ENCODE measurements around the gene NLN.
"Not testable (repeated sequence)": the region's sequence is repeated elsewhere in the genome, so short reads cannot be mapped to it uniquely, and the experiment has no call there.

The NLN gene

GRCh38 chr5:65734196-65734775, 12.3 kb downstream of the NLN start:
- DNase-seq = not testable (repeated sequence)

GRCh38 chr5:65734921-65735320, 12.9 kb downstream of the NLN start:
- no peak for DNase-seq

- DNase-seq = no peak
These were observed 14.0 kb downstream of the NLN start for GRCh38 chr5:65736011-65736410.

GRCh38 chr5:65737842-65738241, 15.8 kb downstream of the NLN start:
- DNase-seq = no peak

- DNase-seq = no peak
These were observed 16.3 kb downstream of the NLN start for GRCh38 chr5:65738305-65738704.

GRCh38 chr5:65739162-65739561, 17.2 kb downstream of the NLN start:
- DNase-seq = no peak

GRCh38 chr5:65742565-65743231, 20.7 kb downstream of the NLN start:
- no peak for DNase-seq

- no peak for DNase-seq
These were observed 27.3 kb downstream of the NLN start for GRCh38 chr5:65749221-65749844.

GRCh38 chr5:65749956-65750355, 28.0 kb downstream of the NLN start:
- no peak for DNase-seq

- DNase-seq = no peak
These were observed 28.9 kb downstream of the NLN start for GRCh38 chr5:65750938-65751337.

GRCh38 chr5:65753189-65753588, 31.2 kb downstream of the NLN start:
- DNase-seq = no peak

GRCh38 chr5:65758546-65759144, 36.6 kb downstream of the NLN start:
- DNase-seq = no peak

- DNase-seq = no peak
These were observed 38.7 kb downstream of the NLN start for GRCh38 chr5:65760504-65761275.

GRCh38 chr5:65762234-65762633, 40.2 kb downstream of the NLN start:
- DNase-seq = no peak

- DNase-seq = no peak
These were observed 43.6 kb downstream of the NLN start for GRCh38 chr5:65765582-65765981.

GRCh38 chr5:65766175-65766574, 44.2 kb downstream of the NLN start:
- DNase-seq = no peak

- no peak for DNase-seq
These were observed 44.8 kb downstream of the NLN start for GRCh38 chr5:65766781-65767180.

GRCh38 chr5:65767565-65767964, 45.6 kb downstream of the NLN start:
- DNase-seq = no peak

GRCh38 chr5:65768723-65769346, 46.8 kb downstream of the NLN start:
- no peak for DNase-seq

GRCh38 chr5:65769539-65769938, 47.5 kb downstream of the NLN start:
- DNase-seq = no peak

- no peak for DNase-seq
These were observed 49.3 kb downstream of the NLN start for GRCh38 chr5:65771266-65771665.

GRCh38 chr5:65772963-65773362, 51.0 kb downstream of the NLN start:
- not testable (repeated sequence) for DNase-seq

- no peak for DNase-seq
These were observed 52.3 kb downstream of the NLN start for GRCh38 chr5:65774346-65774745.

Data from NCI-H2227 treated with DMSO at 0.1 percent for 48 hours (cell line).